Smooth muscle cell (in vitro differentiated cells): Measurements from ENCODE around the gene OR2AG2. TPM values are rescaled to one million over a fixed set of nuclear protein-coding genes. Genes with fewer than 3 reads are reported as not detected.

Experiments
- DNase-seq: peaks from one replicate; lab custom pipeline; 2025; ENCODE audit not compliant: unreplicated experiment; lab: John Stamatoyannopoulos, UW
- H2AFZ ChIP-seq: fragments of 200-600 bp; sonication (generic); 2 replicates; pipeline ENCODE4 v1.6.0; 2016; ENCODE audit warnings: antibody characterized with exemption, low read depth, mild to moderate bottlenecking
- H3F3A ChIP-seq: fragments of 200-600 bp; sonication (generic); 2 replicates; pipeline ENCODE4 v1.6.0; 2017; ENCODE audit warnings: antibody characterized with exemption, low read depth
- H3K27ac ChIP-seq: fragments of 200-600 bp; sonication (generic); 2 replicates; pipeline ENCODE4 v1.5.1; 2016; ENCODE audit warnings: low read depth, mild to moderate bottlenecking
- H3K27me3 ChIP-seq: fragments of 200-600 bp; sonication (generic); 2 replicates; pipeline ENCODE4 v1.6.1; 2016; ENCODE audit warnings: low read depth, mild to moderate bottlenecking
- H3K36me3 ChIP-seq: fragments of 200-600 bp; sonication (generic); 2 replicates; pipeline ENCODE4 v1.5.1; 2016; ENCODE audit warnings: low read depth
- H3K4me1 ChIP-seq: fragments of 200-600 bp; sonication (generic); 2 replicates; pipeline ENCODE4 v1.5.1; 2016; ENCODE audit warnings: low read depth
- H3K4me2 ChIP-seq: fragments of 200-600 bp; sonication (generic); 2 replicates; pipeline ENCODE4 v1.6.0; 2016; ENCODE audit warnings: mild to moderate bottlenecking
- H3K4me3 ChIP-seq: fragments of 200-600 bp; sonication (generic); 2 replicates; pipeline ENCODE4 v1.5.1; 2016; ENCODE audit warnings: mild to moderate bottlenecking
- H3K79me2 ChIP-seq: fragments of 200-600 bp; sonication (generic); 2 replicates; pipeline ENCODE4 v1.6.0; 2016; ENCODE audit warnings: low read depth, mild to moderate bottlenecking
- H3K9ac ChIP-seq: fragments of 200-600 bp; sonication (generic); 2 replicates; pipeline ENCODE4 v1.6.0; 2016; ENCODE audit warnings: low read depth
- H3K9me3 ChIP-seq: fragments of 200-600 bp; sonication (generic); replicated peaks from 2 replicates; pipeline ENCODE4 v1.5.1; 2016; ENCODE audit warnings: low read depth
- H4K20me1 ChIP-seq: fragments of 200-600 bp; sonication (generic); 2 replicates; pipeline ENCODE4 v1.6.0; 2016; ENCODE audit warnings: low read depth
- CTCF ChIP-seq: fragments of 200-600 bp; sonication (generic); IDR thresholded peaks from 2 replicates; pipeline ENCODE4 v1.5.1; 2017; ENCODE audit warnings: borderline replicate concordance, mild to moderate bottlenecking, antibody characterized with exemption; ENCODE audit not compliant: insufficient read depth, poor library complexity, severe bottlenecking
- WGBS: methylation state at CpG from one replicate; pipeline ENCODE4 v1.1.7; 2016; ENCODE audit warnings: low lambda C conversion rate; 5-methylcytosine and 5-hydroxymethylcytosine counted together
- polyA plus RNA-seq: library from polyadenylated mRNA; unstranded; fragments of >200 nt; fragmentation: Nextera tagmentation; extraction: Ambion mirVana; gene quantifications from 2 replicates; pipeline ENCODE4 v1.2.1, GENCODE V29; 2016
- total RNA-seq: library from RNA; depleted of rRNA; stranded (reverse); fragments of >200 nt; gene quantifications from 2 replicates; pipeline ENCODE4 v1.2.3, GENCODE V29; 2014

Gene OR2AG2
- total and polyA plus RNA-seq, 2 experiments from 2014 or later: 0.13 to 0.23 TPM

- no peaks in the 10 kb centered on the region for H4K20me1 ChIP-seq
- H3K36me3 ChIP-seq: no peaks in the 10 kb centered on the region
- DNase-seq: no peak
- no peaks in the 10 kb centered on the region for H3F3A ChIP-seq
- no peak for TF ChIP-seq CTCF
- no peaks in the 10 kb centered on the region for H3K79me2 ChIP-seq
- no peaks in the 10 kb centered on the region for H3K9me3 ChIP-seq
- H3K4me3 ChIP-seq: no peak overlapping the region
- WGBS: 64% methylated on average over 3 of the region's 3 CpGs
- no peak overlapping the region for H3K9ac ChIP-seq
- no peak overlapping the region for H3K27ac ChIP-seq
- H3K4me2 ChIP-seq: no peak overlapping the region
- H3K27me3 ChIP-seq: no peaks in the 10 kb centered on the region
- H2AFZ ChIP-seq: no peak overlapping the region
- H3K4me1 ChIP-seq: no peaks in the 10 kb centered on the region
Measured at GRCh38 chr11:6736495-6737121, 35.2 kb downstream of the OR2AG2 start.

GRCh38 chr11:6735306-6735705 lies 36.5 kb downstream of the OR2AG2 start:
- Histone ChIP-seq H3K79me2 (no peaks in the 10 kb centered on the region), H2AFZ (peak overlapping the region; percentile 45), H3K27me3 (no peaks in the 10 kb centered on the region), H3K9ac (no peak overlapping the region), H3K4me3 (no peak overlapping the region), H3K36me3 (no peaks in the 10 kb centered on the region), H4K20me1 (no peaks in the 10 kb centered on the region), H3F3A (no peaks in the 10 kb centered on the region), H3K4me2 (peak overlapping the region; percentile 10), H3K4me1 (no peaks in the 10 kb centered on the region), H3K9me3 (no peaks in the 10 kb centered on the region), H3K27ac (peak overlapping the region; percentile 59)
- TF ChIP-seq CTCF: no peak
- no peak for DNase-seq
- WGBS: 36% methylated on average over 3 of the region's 3 CpGs

GRCh38 chr11:6734616-6735015 lies 37.2 kb downstream of the OR2AG2 start:
- TF ChIP-seq CTCF: no peak
- H3K4me2 ChIP-seq: no peak overlapping the region
- DNase-seq: no peak
- no peaks in the 10 kb centered on the region for H4K20me1 ChIP-seq
- H2AFZ ChIP-seq: no peak overlapping the region
- no peaks in the 10 kb centered on the region for H3K27me3 ChIP-seq
- WGBS: 81% methylated on average over 3 of the region's 3 CpGs
- H3K9me3 ChIP-seq: no peaks in the 10 kb centered on the region
- no peaks in the 10 kb centered on the region for H3K4me1 ChIP-seq
- H3K9ac ChIP-seq: no peak overlapping the region
- H3K27ac ChIP-seq: no peak overlapping the region
- no peaks in the 10 kb centered on the region for H3K79me2 ChIP-seq
- no peaks in the 10 kb centered on the region for H3F3A ChIP-seq
- no peak overlapping the region for H3K4me3 ChIP-seq
- no peaks in the 10 kb centered on the region for H3K36me3 ChIP-seq
